Frontal cortex (tissue), 4 donors: ENCODE results near the gene NPHP1. TPM values are rescaled to one million over a fixed set of nuclear protein-coding genes. Genes with fewer than 3 reads are reported as not detected.
"Not testable (repeated sequence)": the region's sequence is repeated elsewhere in the genome, so short reads cannot be mapped to it uniquely, and the experiment has no call there.

Experiments used
- DNase-seq, 2 donors: peaks; one replicate each; pipeline ENCODE4 v3.0.0; 2012; ENCODE audit warnings: low spot score in 2 of 2
- FAIRE-seq: peaks from 2 replicates; lab custom pipeline; 2012; peaks lifted over from hg19 to GRCh38; lab: Jason Lieb, UNC
- total RNA-seq: library from RNA; depleted of rRNA; stranded (reverse); fragments of >200 nt; gene quantifications from one replicate; pipeline ENCODE4 v1.2.3, GENCODE V29; 2014
- donor health status: control.
- donor health status: control.
- donor health status: control.

Gene NPHP1
- total RNA-seq, 1 donor from 2014 or later: 7.3 TPM

GRCh38 chr2:110107092-110108079 lies 97.4 kb downstream of the NPHP1 start:
- no peak for DNase-seq
- FAIRE-seq: no peak

GRCh38 chr2:110106642-110107041 lies 98.2 kb downstream of the NPHP1 start:
- FAIRE-seq: no peak
- no peak for DNase-seq

GRCh38 chr2:110105608-110106467 lies 99.0 kb downstream of the NPHP1 start:
- DNase-seq: no peak

GRCh38 chr2:110105183-110105582 lies 99.6 kb downstream of the NPHP1 start:
- no peak for DNase-seq
- FAIRE-seq: no peak

More at GRCh38 chr2:110105608-110106467, 99.0 kb downstream of the NPHP1 start:
- FAIRE-seq: no peak

- no peak for DNase-seq
- no peak for FAIRE-seq
These were observed 100.6 kb downstream of the NPHP1 start for GRCh38 chr2:110104025-110104771.

GRCh38 chr2:110103061-110103961 lies 101.5 kb downstream of the NPHP1 start:
- FAIRE-seq: no peak
- no peak for DNase-seq

- FAIRE-seq: no peak
- DNase-seq: no peak
These were observed 102.7 kb downstream of the NPHP1 start for GRCh38 chr2:110101901-110102803.

GRCh38 chr2:110101280-110101844 lies 103.5 kb downstream of the NPHP1 start:
- DNase-seq: peak in 1 of 2 donors; percentile 58

GRCh38 chr2:110100880-110101279 lies 103.9 kb downstream of the NPHP1 start:
- FAIRE-seq, DNase-seq: not testable (repeated sequence)

More at GRCh38 chr2:110101280-110101844, 103.5 kb downstream of the NPHP1 start:
- FAIRE-seq: no peak

- DNase-seq (no peak), FAIRE-seq (no peak)
These were observed 104.3 kb downstream of the NPHP1 start for GRCh38 chr2:110100480-110100879.

GRCh38 chr2:110099471-110100225 lies 105.2 kb downstream of the NPHP1 start:
- FAIRE-seq (no peak), DNase-seq (no peak)

- DNase-seq: no peak
- no peak for FAIRE-seq
These were observed 105.8 kb downstream of the NPHP1 start for GRCh38 chr2:110099038-110099425.

- FAIRE-seq: no peak
- no peak for DNase-seq
These were observed 107.2 kb downstream of the NPHP1 start for GRCh38 chr2:110097506-110098220.

GRCh38 chr2:110095994-110096633 lies 108.7 kb downstream of the NPHP1 start:
- FAIRE-seq (no peak), DNase-seq (no peak)

GRCh38 chr2:110094884-110095534 lies 109.8 kb downstream of the NPHP1 start:
- FAIRE-seq, DNase-seq: not testable (repeated sequence)
